Small intestine (tissue), 7 donors: ENCODE results near the gene STK24. TPM values are rescaled to one million over a fixed set of nuclear protein-coding genes. Genes with fewer than 3 reads are reported as not detected.
"Not testable (repeated sequence)": the region's sequence is repeated elsewhere in the genome, so short reads cannot be mapped to it uniquely, and the experiment has no call there.

Experiments
- DNase-seq, 2 donors: peaks; one replicate each; pipeline versions ENCODE4 v3.0.0 to v3.0.0-alpha.2; 2013
- FAIRE-seq: peaks from 2 replicates; lab custom pipeline; 2012; peaks lifted over from hg19 to GRCh38; lab: Jason Lieb, UNC
- H3K27ac ChIP-seq, 3 donors: one replicate each; pipeline ENCODE4 v1.5.1; 2013; ENCODE audit warnings: low read length in 2 of 3, mild to moderate bottlenecking in 2 of 3, control low read depth in 1 of 3, inconsistent platforms in 1 of 3, low read depth in 1 of 3, moderate library complexity in 1 of 3
- H3K27me3 ChIP-seq, 3 donors: one replicate each; pipeline ENCODE4 v1.6.1; 2013; ENCODE audit warnings: low read length in 3 of 3, inconsistent platforms in 1 of 3; ENCODE audit not compliant: control insufficient read depth in 3 of 3, insufficient read depth in 3 of 3
- H3K36me3 ChIP-seq, 3 donors: one replicate each; pipeline ENCODE4 v1.6.1; 2013; ENCODE audit warnings: low read length in 3 of 3, inconsistent platforms in 1 of 3, low read depth in 1 of 3, mild to moderate bottlenecking in 1 of 3, moderate library complexity in 1 of 3; ENCODE audit not compliant: control insufficient read depth in 3 of 3, insufficient read depth in 2 of 3
- H3K4me1 ChIP-seq, 3 donors: one replicate each; pipeline ENCODE4 v1.6.1; 2013; ENCODE audit warnings: low read length in 2 of 3, inconsistent platforms in 1 of 3, low read depth in 1 of 3, mild to moderate bottlenecking in 1 of 3, moderate library complexity in 1 of 3; ENCODE audit not compliant: control insufficient read depth in 3 of 3, insufficient read depth in 2 of 3
- H3K4me3 ChIP-seq, 3 donors: one replicate each; pipeline ENCODE4 v1.5.1; 2013; ENCODE audit warnings: low read length in 3 of 3, control low read depth in 1 of 3, inconsistent platforms in 1 of 3, low read depth in 1 of 3, mild to moderate bottlenecking in 1 of 3, moderate library complexity in 1 of 3
- H3K9me3 ChIP-seq, 2 donors: one replicate each; pipeline ENCODE4 v1.6.1; 2013; ENCODE audit warnings: low read depth in 1 of 2, low read length in 1 of 2; ENCODE audit not compliant: control insufficient read depth in 2 of 2, insufficient read depth in 1 of 2
- WGBS, 3 donors: extraction: QIAGEN DNeasy Blood & Tissue Kit; methylation state at CpG; one replicate each; pipeline ENCODE4 v1.1.7; 2013; 5-methylcytosine and 5-hydroxymethylcytosine counted together
- polyA plus RNA-seq, 4 donors: library from polyadenylated mRNA; stranded (reverse) in 3 of 4; unstranded in 1 of 4; fragments of 200-250 nt in 3 of 4; fragments of 120-200 nt in 1 of 4; gene quantifications; one replicate each; pipeline versions ENCODE4 v1.2.1 to v1.2.3, GENCODE V29; 2013
- donor health status: healthy with polysubstance abuse.
- donor health status: control.
- donor health status: control.
- donor health status: Bipolar disorder and iron deficiency.
- donor health status: healthy.

STK24 gene
- polyA plus RNA-seq, 4 donors = 71.4 to 119 (median 115) TPM

GRCh38 chr13:98419786-98420553 lies 156.9 kb downstream of the STK24 start:
- H3K4me1 ChIP-seq = peaks cover 0 to 12% (median 0%) of the 10 kb centered on the region in 3 donors
- no peak for DNase-seq
- no peak for FAIRE-seq
- peaks cover 0 to 43% (median 0%) of the 10 kb centered on the region in 3 donors for H3K36me3 ChIP-seq
- no peak overlapping the region for H3K4me3 ChIP-seq
- peaks cover 0 to 5% of the 10 kb centered on the region in 2 donors for H3K9me3 ChIP-seq
- no peak overlapping the region for H3K27ac ChIP-seq
- WGBS, 3 donors = 87 to 90% (median 88%) methylated on average over 14 of the region's 14 CpGs
- no peaks in the 10 kb centered on the region for H3K27me3 ChIP-seq

- H3K27me3 ChIP-seq = no peaks in the 10 kb centered on the region
- H3K36me3 ChIP-seq = peaks cover 0 to 41% (median 0%) of the 10 kb centered on the region in 3 donors
- DNase-seq (peak; percentile 79 to 84), FAIRE-seq (no peak)
- peaks cover 0 to 5% of the 10 kb centered on the region in 2 donors for H3K9me3 ChIP-seq
- H3K4me1 ChIP-seq = peaks cover 0 to 12% (median 0%) of the 10 kb centered on the region in 3 donors
- 11 to 65% (median 43%) methylated on average over 4 of the region's 4 CpGs for WGBS, 3 donors
- peak overlapping the region in 1 of 3 donors; percentile 57 for H3K27ac ChIP-seq
- no peak overlapping the region for H3K4me3 ChIP-seq
Measured at GRCh38 chr13:98416408-98416807, 160.5 kb downstream of the STK24 start.

GRCh38 chr13:98415326-98416070 lies 161.4 kb downstream of the STK24 start:
- DNase-seq (no peak), FAIRE-seq (no peak)
- Histone ChIP-seq H3K4me1 (peaks cover 0 to 12% (median 0%) of the 10 kb centered on the region in 3 donors), H3K27me3 (no peaks in the 10 kb centered on the region), H3K9me3 (peaks cover 0 to 5% of the 10 kb centered on the region in 2 donors), H3K27ac (no peak overlapping the region), H3K4me3 (no peak overlapping the region), H3K36me3 (peaks cover 0 to 36% (median 0%) of the 10 kb centered on the region in 3 donors)
- WGBS, 3 donors = 80 to 90% (median 81%) methylated on average over 18 of the region's 18 CpGs

- Histone ChIP-seq H3K36me3 (peaks cover 0 to 30% (median 2%) of the 10 kb centered on the region in 3 donors), H3K27ac (no peak overlapping the region), H3K9me3 (peaks cover 0 to 5% of the 10 kb centered on the region in 2 donors), H3K27me3 (no peaks in the 10 kb centered on the region), H3K4me1 (peaks cover 0 to 12% (median 0%) of the 10 kb centered on the region in 3 donors), H3K4me3 (no peak overlapping the region)
- DNase-seq (no peak), FAIRE-seq (no peak)
- WGBS, 3 donors = 87 to 94% (median 89%) methylated on average over 7 of the region's 7 CpGs
Measured at GRCh38 chr13:98413796-98414195, 163.1 kb downstream of the STK24 start.

- not testable (repeated sequence) for FAIRE-seq, H3K27ac ChIP-seq, H3K4me3 ChIP-seq, H3K27me3 ChIP-seq, H3K9me3 ChIP-seq, DNase-seq
- WGBS, 3 donors = 83 to 94% (median 88%) methylated on average over 3 of the region's 3 CpGs
- Histone ChIP-seq H3K36me3 (peaks cover 0 to 28% (median 2%) of the 10 kb centered on the region in 3 donors), H3K4me1 (peaks cover 0 to 12% (median 0%) of the 10 kb centered on the region in 3 donors)
Measured at GRCh38 chr13:98413278-98413677, 163.6 kb downstream of the STK24 start.

GRCh38 chr13:98411617-98412265 lies 165.2 kb downstream of the STK24 start:
- no peaks in the 10 kb centered on the region for H3K9me3 ChIP-seq
- WGBS, 3 donors = 59 to 82% (median 73%) methylated on average over 16 of the region's 16 CpGs
- H3K27ac ChIP-seq = no peak overlapping the region
- no peaks in the 10 kb centered on the region for H3K27me3 ChIP-seq
- DNase-seq = no peak
- H3K36me3 ChIP-seq = peaks cover 0 to 25% (median 2%) of the 10 kb centered on the region in 3 donors
- H3K4me1 ChIP-seq = peaks cover 0 to 8% (median 0%) of the 10 kb centered on the region in 3 donors
- no peak for FAIRE-seq
- H3K4me3 ChIP-seq = no peak overlapping the region

- H3K36me3 ChIP-seq = peaks cover 0 to 25% (median 2%) of the 10 kb centered on the region in 3 donors
- DNase-seq (no peak), FAIRE-seq (no peak)
- no peak overlapping the region for H3K4me3 ChIP-seq
- H3K27ac ChIP-seq = no peak overlapping the region
- no peaks in the 10 kb centered on the region for H3K9me3 ChIP-seq
- WGBS, 3 donors = 83 to 93% (median 88%) methylated on average over 5 of the region's 5 CpGs
- H3K27me3 ChIP-seq = no peaks in the 10 kb centered on the region
- H3K4me1 ChIP-seq = peaks cover 0 to 12% (median 0%) of the 10 kb centered on the region in 3 donors
Measured at GRCh38 chr13:98411013-98411412, 165.9 kb downstream of the STK24 start.

- 89 to 95% (median 92%) methylated on average over 11 of the region's 11 CpGs for WGBS, 3 donors
- FAIRE-seq = no peak
- H3K9me3 ChIP-seq = no peaks in the 10 kb centered on the region
Measured at GRCh38 chr13:98410612-98411011, 166.3 kb downstream of the STK24 start.

More at GRCh38 chr13:98410612-98411011, 166.3 kb downstream of the STK24 start:
- Histone ChIP-seq H3K4me1 (peaks cover 0 to 12% (median 0%) of the 10 kb centered on the region in 3 donors), H3K4me3 (no peak overlapping the region), H3K27me3 (no peaks in the 10 kb centered on the region), H3K27ac (no peak overlapping the region), H3K36me3 (peaks cover 0 to 23% (median 2%) of the 10 kb centered on the region in 3 donors)
- no peak for DNase-seq
